ENCODE measurements around the gene MTF1.
A peak's percentile ranks its signal among the peaks of the same experiment; 100 is the strongest.

The MTF1 gene

GRCh38 chr1:37854406-37854805 lies 5.0 kb downstream of the MTF1 start:
- Mint-ChIP-seq H3K27ac (no peak overlapping the region), H3K36me3 (ENCODE audit: low read depth) (peaks cover 35% of the 10 kb centered on the region), H3K4me3 (no peak overlapping the region), H3K4me1 (ENCODE audit: low read depth) (peaks cover 50% of the 10 kb centered on the region), H3K27me3 (no peaks in the 10 kb centered on the region), H3K9me3 (no peaks in the 10 kb centered on the region)

- no peaks in the 10 kb centered on the region for H3K27me3 Mint-ChIP-seq
- H3K4me3 Mint-ChIP-seq = peak overlapping the region; percentile 10
- peak overlapping the region; percentile 2 for H3K27ac Mint-ChIP-seq
- peaks cover 35% of the 10 kb centered on the region for H3K36me3 Mint-ChIP-seq (ENCODE audit: low read depth)
- peaks cover 44% of the 10 kb centered on the region for H3K4me1 Mint-ChIP-seq (ENCODE audit: low read depth)
- no peaks in the 10 kb centered on the region for H3K9me3 Mint-ChIP-seq
Measured at GRCh38 chr1:37853157-37853556, 6.2 kb downstream of the MTF1 start.

GRCh38 chr1:37851782-37852210 lies 7.6 kb downstream of the MTF1 start:
- Mint-ChIP-seq H3K4me1 (ENCODE audit: low read depth) (peaks cover 38% of the 10 kb centered on the region), H3K9me3 (no peaks in the 10 kb centered on the region), H3K4me3 (no peak overlapping the region), H3K27me3 (no peaks in the 10 kb centered on the region), H3K36me3 (ENCODE audit: low read depth) (peaks cover 26% of the 10 kb centered on the region), H3K27ac (no peak overlapping the region)

- Mint-ChIP-seq H3K27me3 (no peaks in the 10 kb centered on the region), H3K36me3 (ENCODE audit: low read depth) (peaks cover 26% of the 10 kb centered on the region), H3K9me3 (no peaks in the 10 kb centered on the region), H3K4me1 (ENCODE audit: low read depth) (peaks cover 39% of the 10 kb centered on the region), H3K4me3 (no peak overlapping the region), H3K27ac (no peak overlapping the region)
Measured at GRCh38 chr1:37851262-37851661, 8.1 kb downstream of the MTF1 start.

GRCh38 chr1:37850352-37850955 lies 8.9 kb downstream of the MTF1 start:
- peaks cover 42% of the 10 kb centered on the region for H3K4me1 Mint-ChIP-seq (ENCODE audit: low read depth)
- H3K27me3 Mint-ChIP-seq = no peaks in the 10 kb centered on the region
- peaks cover 32% of the 10 kb centered on the region for H3K36me3 Mint-ChIP-seq (ENCODE audit: low read depth)
- H3K9me3 Mint-ChIP-seq = no peaks in the 10 kb centered on the region
- no peak overlapping the region for H3K27ac Mint-ChIP-seq
- no peak overlapping the region for H3K4me3 Mint-ChIP-seq

GRCh38 chr1:37849480-37849879 lies 9.9 kb downstream of the MTF1 start:
- Mint-ChIP-seq H3K4me3 (no peak overlapping the region), H3K4me1 (ENCODE audit: low read depth) (peaks cover 42% of the 10 kb centered on the region), H3K27ac (no peak overlapping the region), H3K36me3 (ENCODE audit: low read depth) (peaks cover 31% of the 10 kb centered on the region), H3K27me3 (no peaks in the 10 kb centered on the region), H3K9me3 (no peaks in the 10 kb centered on the region)

GRCh38 chr1:37846647-37847339 lies 12.6 kb downstream of the MTF1 start:
- peak overlapping the region; percentile 50 for H3K4me3 Mint-ChIP-seq
- peak overlapping the region; percentile 50 for H3K27ac Mint-ChIP-seq
- H3K4me1 Mint-ChIP-seq (ENCODE audit: low read depth) = peaks cover 34% of the 10 kb centered on the region
- no peaks in the 10 kb centered on the region for H3K27me3 Mint-ChIP-seq
- H3K9me3 Mint-ChIP-seq = no peaks in the 10 kb centered on the region
- H3K36me3 Mint-ChIP-seq (ENCODE audit: low read depth) = peaks cover 29% of the 10 kb centered on the region

GRCh38 chr1:37845786-37846185 lies 13.6 kb downstream of the MTF1 start:
- no peaks in the 10 kb centered on the region for H3K9me3 Mint-ChIP-seq
- no peak overlapping the region for H3K4me3 Mint-ChIP-seq
- H3K4me1 Mint-ChIP-seq (ENCODE audit: low read depth) = peaks cover 34% of the 10 kb centered on the region
- no peaks in the 10 kb centered on the region for H3K27me3 Mint-ChIP-seq
- peaks cover 34% of the 10 kb centered on the region for H3K36me3 Mint-ChIP-seq (ENCODE audit: low read depth)
- H3K27ac Mint-ChIP-seq = no peak overlapping the region

- Mint-ChIP-seq H3K4me1 (ENCODE audit: low read depth) (peaks cover 34% of the 10 kb centered on the region), H3K27me3 (no peaks in the 10 kb centered on the region), H3K4me3 (no peak overlapping the region), H3K36me3 (ENCODE audit: low read depth) (peaks cover 37% of the 10 kb centered on the region), H3K9me3 (no peaks in the 10 kb centered on the region), H3K27ac (peak overlapping the region; percentile 1)
Measured at GRCh38 chr1:37845049-37845646, 14.2 kb downstream of the MTF1 start.

- no peaks in the 10 kb centered on the region for H3K27me3 Mint-ChIP-seq
- peaks cover 43% of the 10 kb centered on the region for H3K36me3 Mint-ChIP-seq (ENCODE audit: low read depth)
- no peaks in the 10 kb centered on the region for H3K9me3 Mint-ChIP-seq
- H3K4me3 Mint-ChIP-seq = no peak overlapping the region
- H3K27ac Mint-ChIP-seq = no peak overlapping the region
- H3K4me1 Mint-ChIP-seq (ENCODE audit: low read depth) = peaks cover 34% of the 10 kb centered on the region
Measured at GRCh38 chr1:37844536-37844935, 14.9 kb downstream of the MTF1 start.

GRCh38 chr1:37841652-37842051 lies 17.7 kb downstream of the MTF1 start:
- Mint-ChIP-seq H3K9me3 (no peaks in the 10 kb centered on the region), H3K27ac (no peak overlapping the region), H3K4me3 (no peak overlapping the region), H3K36me3 (ENCODE audit: low read depth) (peaks cover 59% of the 10 kb centered on the region), H3K27me3 (no peaks in the 10 kb centered on the region), H3K4me1 (ENCODE audit: low read depth) (peaks cover 25% of the 10 kb centered on the region)

GRCh38 chr1:37840711-37841110 lies 18.7 kb downstream of the MTF1 start:
- Mint-ChIP-seq H3K4me3 (no peak overlapping the region), H3K27ac (no peak overlapping the region), H3K9me3 (no peaks in the 10 kb centered on the region), H3K27me3 (no peaks in the 10 kb centered on the region), H3K4me1 (ENCODE audit: low read depth) (peaks cover 16% of the 10 kb centered on the region), H3K36me3 (ENCODE audit: low read depth) (peaks cover 60% of the 10 kb centered on the region)

GRCh38 chr1:37839676-37840075 lies 19.7 kb downstream of the MTF1 start:
- no peak overlapping the region for H3K27ac Mint-ChIP-seq
- H3K4me1 Mint-ChIP-seq (ENCODE audit: low read depth) = peaks cover 7% of the 10 kb centered on the region
- no peaks in the 10 kb centered on the region for H3K27me3 Mint-ChIP-seq
- H3K9me3 Mint-ChIP-seq = no peaks in the 10 kb centered on the region
- H3K4me3 Mint-ChIP-seq = no peak overlapping the region
- H3K36me3 Mint-ChIP-seq (ENCODE audit: low read depth) = peaks cover 61% of the 10 kb centered on the region

GRCh38 chr1:37836788-37837187 lies 22.6 kb downstream of the MTF1 start:
- Mint-ChIP-seq H3K9me3 (no peaks in the 10 kb centered on the region), H3K27me3 (no peaks in the 10 kb centered on the region), H3K4me3 (no peak overlapping the region), H3K27ac (no peak overlapping the region), H3K36me3 (ENCODE audit: low read depth) (peaks cover 66% of the 10 kb centered on the region), H3K4me1 (ENCODE audit: low read depth) (no peaks in the 10 kb centered on the region)

GRCh38 chr1:37831809-37832208 lies 27.6 kb downstream of the MTF1 start:
- Mint-ChIP-seq H3K27me3 (no peaks in the 10 kb centered on the region), H3K4me3 (no peak overlapping the region), H3K36me3 (ENCODE audit: low read depth) (peaks cover 68% of the 10 kb centered on the region), H3K27ac (no peak overlapping the region), H3K9me3 (no peaks in the 10 kb centered on the region), H3K4me1 (ENCODE audit: low read depth) (no peaks in the 10 kb centered on the region)

Measured in stimulated activated naive CD8-positive, alpha-beta T cell treated with anti-CD3 and anti-CD28 coated beads, Interleukin-15, Interleukin-2, amounts not matched to agents 100 ng/mL and 50 ng/mL, for 24 hours (primary cell).